ENCODE data around the gene FYCO1. TPM values are rescaled to one million over a fixed set of nuclear protein-coding genes. Genes with fewer than 3 reads are reported as not detected.

The FYCO1 gene
- total and polyA plus RNA-seq, 2 of the 13 experiments (the other 11 are each of a cell fraction or from before 2014, with no cell fraction given) = 2.7 to 4.2 TPM

- TF ChIP-seq ZNF142 (CRISPR knock-in tag; IDR thresholded peaks at IDR 0.05) (no peak), ASH2L (IDR thresholded peaks at IDR 0.05; ENCODE audit: insufficient read length, low read depth, low read length) (peak; percentile 74), ZNF501 (CRISPR knock-in tag; IDR thresholded peaks at IDR 0.05) (peak; percentile 82), ZNF709 (CRISPR knock-in tag; IDR thresholded peaks at IDR 0.05) (peak; percentile 79), ZSCAN31 (CRISPR knock-in tag; IDR thresholded peaks at IDR 0.05; ENCODE audit: low read depth) (0 out of 2 replicates have a peak, but pooled peaks have one; percentile 67), ZNF383 (CRISPR knock-in tag; IDR thresholded peaks at IDR 0.05; ENCODE audit: borderline replicate concordance) (no peak), ZNF552 (CRISPR knock-in tag; IDR thresholded peaks at IDR 0.05; ENCODE audit: borderline replicate concordance) (no peak), ZBTB43 (CRISPR knock-in tag; conservative IDR thresholded peaks at IDR 0.05) (no peak), ZNF569 (CRISPR knock-in tag; IDR thresholded peaks at IDR 0.05; ENCODE audit: borderline replicate concordance) (no peak), SCMH1 (CRISPR knock-in tag; IDR thresholded peaks at IDR 0.05; ENCODE audit: borderline replicate concordance) (no peak), ZSCAN21 (CRISPR knock-in tag; IDR thresholded peaks at IDR 0.05; ENCODE audit: borderline replicate concordance) (peak; percentile 85; the same call in 1 of the 2 replicates), NFRKB (IDR thresholded peaks at IDR 0.05) (no peak)
- TF ChIP-seq, protein P1, sequence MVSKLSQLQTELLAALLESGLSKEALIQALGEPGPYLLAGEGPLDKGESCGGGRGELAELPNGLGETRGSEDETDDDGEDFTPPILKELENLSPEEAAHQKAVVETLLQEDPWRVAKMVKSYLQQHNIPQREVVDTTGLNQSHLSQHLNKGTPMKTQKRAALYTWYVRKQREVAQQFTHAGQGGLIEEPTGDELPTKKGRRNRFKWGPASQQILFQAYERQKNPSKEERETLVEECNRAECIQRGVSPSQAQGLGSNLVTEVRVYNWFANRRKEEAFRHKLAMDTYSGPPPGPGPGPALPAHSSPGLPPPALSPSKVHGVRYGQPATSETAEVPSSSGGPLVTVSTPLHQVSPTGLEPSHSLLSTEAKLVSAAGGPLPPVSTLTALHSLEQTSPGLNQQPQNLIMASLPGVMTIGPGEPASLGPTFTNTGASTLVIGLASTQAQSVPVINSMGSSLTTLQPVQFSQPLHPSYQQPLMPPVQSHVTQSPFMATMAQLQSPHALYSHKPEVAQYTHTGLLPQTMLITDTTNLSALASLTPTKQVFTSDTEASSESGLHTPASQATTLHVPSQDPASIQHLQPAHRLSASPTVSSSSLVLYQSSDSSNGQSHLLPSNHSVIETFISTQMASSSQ (IDR thresholded peaks at IDR 0.05; ENCODE audit: low read depth) = no peak
- TF ChIP-seq, protein P1 (CRISPR knock-in tag; IDR thresholded peaks at IDR 0.05; ENCODE audit: borderline replicate concordance) = peak; percentile 69
Measured at GRCh38 chr3:45995236-45996192, at the start of gene FYCO1 (continued).

All from HepG2 (cell line).